SIG-M5 (cell line): ENCODE measurements around the gene HEBP1.

Experiments used
- DNase-seq: peaks from one replicate; lab custom pipeline; 2025; lab: John Stamatoyannopoulos, UW

Gene HEBP1

GRCh38 chr12:13023811-13024530 lies 23.9 kb upstream of the HEBP1 start:
- DNase-seq, result no peak

GRCh38 chr12:13022851-13023271 lies 22.8 kb upstream of the HEBP1 start:
- no peak for DNase-seq

DNA sequence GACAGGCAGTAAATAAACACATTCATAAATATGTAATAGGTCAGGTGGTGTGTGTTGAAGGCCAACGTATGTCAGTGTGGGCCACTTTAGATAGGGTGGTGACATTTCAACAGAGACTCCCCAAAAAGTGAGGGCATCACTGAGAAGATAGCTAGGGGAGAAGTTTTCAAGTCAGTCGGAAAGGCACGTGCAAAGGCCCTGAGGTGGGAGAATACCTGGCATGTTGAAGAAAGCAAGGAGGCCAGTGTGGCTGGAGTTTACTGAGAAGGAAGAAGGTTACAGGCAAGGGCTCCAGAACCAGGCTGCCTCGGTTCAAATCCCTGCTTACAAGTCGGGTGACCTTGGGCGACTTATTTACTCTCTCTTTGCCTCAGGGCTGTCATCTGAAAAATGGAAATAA lies 11.0 kb upstream of the HEBP1 start:
- no peak for DNase-seq

DNA sequence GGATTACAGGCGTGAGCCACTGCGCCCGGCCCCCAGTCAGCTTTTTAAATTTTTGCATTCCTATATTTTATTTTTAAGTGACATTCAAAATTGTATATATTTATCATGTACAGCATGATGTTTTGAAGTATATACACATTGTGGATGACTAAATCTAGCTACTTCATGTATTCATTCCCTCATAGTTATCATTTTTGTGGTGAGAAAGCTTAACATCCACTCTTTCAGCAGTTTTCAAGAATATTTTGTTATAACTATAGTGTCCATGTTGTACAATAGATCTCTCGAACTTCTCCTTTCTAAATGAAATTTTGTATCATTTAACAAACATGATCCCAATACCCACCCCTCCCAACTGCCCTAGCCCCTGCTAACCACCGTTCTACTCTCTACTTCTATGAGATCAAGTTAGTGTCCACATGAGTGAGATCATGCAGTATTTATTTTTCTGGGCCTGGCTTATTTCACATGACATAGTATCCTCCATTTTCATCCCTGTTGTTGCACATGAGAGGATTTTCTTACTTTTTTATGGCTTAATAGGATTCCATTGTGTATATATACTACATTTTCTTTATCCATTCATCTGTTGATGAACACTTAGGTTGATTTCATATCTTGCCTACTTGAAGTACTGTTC lies 8.8 kb upstream of the HEBP1 start:
- DNase-seq, result no peak

DNA sequence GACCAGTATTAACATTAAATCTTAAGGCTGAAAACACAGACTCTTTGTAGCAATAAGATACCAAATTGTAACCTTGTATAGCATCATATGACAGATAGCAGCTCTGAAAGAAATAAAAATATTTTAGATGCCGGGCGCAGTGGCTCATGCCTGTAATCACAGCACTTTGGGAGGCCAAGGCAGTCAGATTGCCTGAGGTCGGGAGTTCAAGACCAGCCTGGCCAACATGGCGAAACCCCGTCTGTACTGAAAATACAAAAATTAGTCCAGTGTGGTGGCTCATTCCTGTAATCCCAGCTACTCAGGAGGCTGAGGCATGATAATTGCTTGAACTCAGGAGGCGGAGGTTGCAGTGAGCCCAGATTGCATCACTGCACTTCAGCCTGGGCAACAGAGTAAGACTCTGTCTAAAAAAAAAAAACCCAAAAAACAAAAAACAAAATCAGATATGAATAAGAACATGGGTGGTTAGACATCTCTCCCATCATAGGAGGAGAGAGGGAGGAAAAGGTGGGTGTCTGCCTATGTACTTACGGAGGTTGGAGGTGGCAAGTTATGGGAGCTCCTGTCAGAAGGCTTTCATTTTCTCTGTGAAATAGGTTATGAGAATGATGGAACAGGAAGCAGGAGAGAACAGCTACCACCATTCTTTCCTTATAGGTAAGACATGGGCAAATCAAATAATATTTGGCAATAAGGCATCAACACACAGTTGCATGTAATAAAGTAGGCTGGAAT lies 7.6 kb upstream of the HEBP1 start:
- DNase-seq, result no peak

DNA sequence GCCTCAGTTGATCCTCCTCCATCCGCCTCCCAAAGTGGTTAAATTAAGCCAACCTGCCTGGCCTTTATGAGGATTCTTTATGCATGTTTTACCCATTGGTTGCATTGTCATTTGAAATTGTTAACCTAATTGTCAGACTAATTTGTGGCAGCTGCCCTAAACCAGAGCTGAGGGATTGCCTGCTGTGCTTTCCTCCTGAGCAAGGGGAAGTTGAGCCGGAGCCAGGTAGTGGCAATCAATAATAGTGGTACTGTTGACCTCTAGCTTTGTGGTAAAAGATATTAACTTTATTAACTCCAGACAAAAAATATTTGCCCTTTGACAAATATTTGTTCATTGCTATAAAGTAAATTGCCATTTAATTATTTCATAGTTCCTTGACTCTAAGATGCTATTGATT lies 5.6 kb upstream of the HEBP1 start:
- DNase-seq, result no peak

GRCh38 chr12:13004986-13005385 lies 4.9 kb upstream of the HEBP1 start:
- DNase-seq, result no peak

DNA sequence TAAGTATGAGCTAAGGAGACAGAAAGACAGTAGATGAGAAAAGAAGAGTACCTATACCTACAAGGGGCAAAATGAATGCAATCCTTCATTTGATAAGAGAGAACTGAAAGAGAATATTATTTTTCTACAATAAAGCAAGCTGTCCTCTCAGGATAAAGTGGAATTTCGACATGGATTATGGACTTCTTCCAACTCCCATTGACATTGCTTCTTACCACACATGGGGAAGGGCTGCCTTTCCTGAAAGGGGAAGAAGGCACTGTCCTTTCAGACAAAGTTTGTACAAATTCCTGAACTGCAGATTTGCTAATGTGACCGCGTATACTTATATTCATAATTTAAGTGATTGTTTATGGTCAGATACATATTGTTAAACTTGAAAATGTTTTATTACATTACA lies 4.3 kb upstream of the HEBP1 start:
- DNase-seq, result no peak

DNA sequence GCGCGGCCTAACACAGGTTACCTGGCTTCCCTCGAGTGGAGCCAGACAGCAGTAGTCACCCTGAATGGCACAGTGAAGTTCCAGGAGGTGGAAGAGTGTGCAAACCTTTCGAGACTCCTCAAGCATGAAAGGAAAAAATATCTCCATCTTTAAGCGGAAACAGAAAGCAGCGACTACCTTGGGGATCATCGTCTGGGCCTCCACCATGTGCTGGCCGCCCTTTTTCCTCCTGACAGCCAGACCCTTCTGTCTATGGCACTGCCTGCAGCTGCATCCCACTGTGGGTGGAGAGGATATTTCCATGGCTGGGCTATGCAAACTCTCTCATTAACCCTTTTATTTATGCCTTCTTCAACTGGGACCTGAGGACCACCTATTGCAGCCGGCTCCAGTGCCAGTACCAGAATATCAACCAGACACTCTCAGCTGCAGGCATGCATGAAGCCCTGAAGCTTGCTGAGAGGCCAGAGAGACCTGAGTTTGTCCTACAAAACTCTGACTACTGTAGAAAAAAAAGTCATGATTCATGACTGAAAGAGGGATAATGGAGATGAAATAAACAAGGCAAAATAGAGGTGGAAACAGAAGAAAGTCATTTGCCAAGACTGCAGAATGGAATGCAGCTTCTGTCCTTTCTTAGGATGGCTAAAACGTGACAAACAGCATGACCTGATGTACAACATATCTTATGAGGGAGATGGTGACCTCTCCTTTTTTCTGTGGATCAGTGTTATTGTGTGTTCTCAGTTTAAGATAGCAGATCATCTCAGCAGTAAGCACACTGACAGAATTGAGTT lies 2.4 kb upstream of the HEBP1 start:
- DNase-seq, result no peak

DNA sequence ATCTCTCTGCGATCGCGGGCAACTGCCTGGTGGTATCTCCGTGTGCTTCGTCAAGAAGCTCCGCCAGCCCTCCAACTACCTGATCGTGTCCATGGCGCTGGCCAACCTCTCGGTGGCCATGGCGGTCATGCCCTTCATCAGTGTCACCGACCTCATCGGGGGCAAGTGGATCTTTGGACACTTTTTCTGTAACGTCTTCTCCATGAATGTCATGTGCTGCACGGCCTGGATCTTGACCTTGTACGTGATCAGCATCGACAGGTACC lies 1.6 kb upstream of the HEBP1 start:
- DNase-seq, result no peak

GRCh38 chr12:13000925-13001774 lies 1.1 kb upstream of the HEBP1 start:
- no peak for DNase-seq

DNA sequence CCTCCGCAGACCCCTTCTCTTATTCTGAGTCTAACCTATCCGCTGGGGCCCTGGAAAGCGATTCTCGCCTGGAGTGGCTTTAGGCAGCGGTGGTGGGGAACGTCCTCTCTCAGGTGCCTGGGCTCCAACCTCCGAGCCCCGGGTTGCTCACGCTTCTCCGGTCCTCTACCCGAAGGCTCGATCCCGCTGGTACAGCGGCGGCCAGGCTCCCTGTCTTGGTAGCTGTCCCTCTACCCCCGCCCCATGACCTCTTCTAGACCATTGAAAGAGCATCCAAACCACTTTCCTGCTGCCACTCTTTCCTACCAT lies 505 bp upstream of the HEBP1 start:
- no peak for DNase-seq

- no peak for DNase-seq
Observed at GRCh38 chr12:12999271-12999958, 650 bp downstream of the HEBP1 start.

GRCh38 chr12:12998248-12998647 lies 1.8 kb downstream of the HEBP1 start:
- no peak for DNase-seq

DNA sequence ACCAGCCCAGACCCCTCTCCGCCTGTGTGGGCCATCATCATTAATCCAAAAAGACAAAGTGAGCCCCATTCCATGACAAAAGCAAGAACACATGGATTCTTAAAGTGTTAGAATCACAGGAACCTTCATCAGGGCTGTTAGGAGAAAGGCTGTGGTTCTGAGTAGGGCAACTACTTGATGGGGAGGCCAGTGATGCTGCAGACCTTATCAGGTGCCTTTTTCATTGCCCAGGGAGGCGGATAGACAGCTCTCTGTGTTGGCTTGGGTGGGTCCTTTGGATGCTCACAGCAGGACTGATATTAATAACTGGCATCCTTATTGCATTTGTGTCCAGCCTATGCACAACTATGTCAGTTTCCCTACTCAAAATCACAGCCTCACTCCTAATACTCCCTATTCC lies 2.3 kb downstream of the HEBP1 start:
- DNase-seq, result no peak

GRCh38 chr12:12997156-12997555 lies 2.9 kb downstream of the HEBP1 start:
- no peak for DNase-seq

GRCh38 chr12:12996209-12996608 lies 3.9 kb downstream of the HEBP1 start:
- DNase-seq, result no peak

GRCh38 chr12:12995088-12995487 lies 5.0 kb downstream of the HEBP1 start:
- DNase-seq, result no peak

GRCh38 chr12:12993367-12993766 lies 6.7 kb downstream of the HEBP1 start:
- no peak for DNase-seq

DNA sequence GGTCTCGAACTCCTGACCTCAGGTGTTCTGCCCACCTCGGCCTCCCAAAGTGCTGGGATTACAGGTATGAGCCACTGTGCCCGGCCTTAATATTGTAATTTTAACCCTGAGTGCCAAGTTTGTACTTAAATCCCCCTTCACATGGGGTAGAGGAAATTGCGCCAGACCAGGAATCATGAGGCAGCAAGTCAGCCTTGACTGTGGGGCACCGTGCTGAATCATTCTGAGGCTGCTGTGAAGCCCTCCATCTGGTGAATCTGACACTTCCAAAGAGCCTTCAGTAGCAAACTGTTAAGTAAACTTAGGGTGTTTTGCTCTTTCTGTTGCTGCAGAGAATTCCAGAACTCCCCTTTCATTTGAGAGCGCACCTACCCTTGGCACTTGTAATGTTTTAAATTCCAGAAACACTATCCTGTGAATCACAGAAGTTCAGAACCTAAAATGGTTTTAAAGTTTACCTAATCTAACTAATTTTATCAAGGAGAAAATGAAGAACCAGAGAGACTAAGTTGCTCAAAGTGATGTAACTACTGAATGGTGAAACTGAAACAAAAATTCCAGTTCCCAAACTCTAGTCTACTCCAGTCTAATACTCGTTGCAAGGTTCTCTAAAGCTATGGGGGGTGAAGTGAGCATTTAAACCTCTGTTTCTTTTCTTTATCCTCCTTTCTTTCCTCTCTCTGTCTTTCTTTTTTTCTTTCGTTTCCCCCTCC lies 7.5 kb downstream of the HEBP1 start:
- DNase-seq, result no peak
